Measurements from ENCODE around the gene EXOG.

- TF ChIP-seq CTCF (IDR thresholded peaks at IDR 0.05) (no peak), POLR2A (IDR thresholded peaks at IDR 0.05) (no peak)
Observed at GRCh38 chr3:38544926-38545325, 48.8 kb downstream of the EXOG start.
